Peyer's patch (tissue), 4 donors: ENCODE data around the gene NASP. TPM values are rescaled to one million over a fixed set of nuclear protein-coding genes. Genes with fewer than 3 reads are reported as not detected.
A peak's percentile ranks its signal among the peaks of the same experiment; 100 is the strongest.

Experiments
- DNase-seq, 3 donors: peaks; one replicate each; pipeline ENCODE4 v3.0.0-alpha.2; 2017 to 2019
- H3K27ac ChIP-seq, 4 donors: fragments of 200-600 bp; sonication (generic); one replicate each; pipeline ENCODE4 v1.5.1; 2016 to 2019
- H3K27me3 ChIP-seq, 2 donors: fragments of 200-600 bp; sonication (generic); one replicate each; pipeline ENCODE4 v1.5.1; 2019
- H3K36me3 ChIP-seq, 3 donors: fragments of 200-600 bp; sonication (generic); one replicate each; pipeline ENCODE4 v1.5.1; 2016 to 2019
- H3K4me1 ChIP-seq, 4 donors: fragments of 200-600 bp; sonication (generic); one replicate each; pipeline ENCODE4 v1.5.1; 2016 to 2019
- H3K4me3 ChIP-seq, 4 donors: fragments of 200-600 bp; sonication (generic); 1 replicate in 3 of 4; 2 replicates in 1 of 4; pipeline ENCODE4 v1.5.1; 2016 to 2019; ENCODE audit warnings: mild to moderate bottlenecking in 1 of 4
- H3K9me3 ChIP-seq, 4 donors: fragments of 200-600 bp; sonication (generic); one replicate each; pipeline ENCODE4 v1.5.1; 2016 to 2019; ENCODE audit warnings: mild to moderate bottlenecking in 1 of 4
- CTCF ChIP-seq, 6 experiments: fragments of 450-650 bp in 4 of 6; fragments of 200-600 bp in 2 of 6; sonication (generic) in 1 of 6; IDR thresholded peaks; one replicate each; pipeline ENCODE4 v1.5.1; 2017 to 2019; ENCODE audit warnings: antibody characterized with exemption in 6 of 6, mild to moderate bottlenecking in 3 of 6, moderate library complexity in 1 of 6
- POLR2A ChIP-seq, 2 donors: fragments of 450-650 bp; IDR thresholded peaks; one replicate each; pipeline ENCODE4 v1.5.1; 2017; ENCODE audit warnings: antibody characterized with exemption in 2 of 2, mild to moderate bottlenecking in 2 of 2, moderate library complexity in 2 of 2
- total RNA-seq, 4 donors: library from RNA; depleted of rRNA; stranded (reverse); fragments of >200 nt; gene quantifications; one replicate each; pipeline ENCODE4 v1.1.0, GENCODE V29; 2016

NASP gene
- total RNA-seq, 4 donors from 2014 or later = 31.3 to 194 (median 63.8) TPM

DNA sequence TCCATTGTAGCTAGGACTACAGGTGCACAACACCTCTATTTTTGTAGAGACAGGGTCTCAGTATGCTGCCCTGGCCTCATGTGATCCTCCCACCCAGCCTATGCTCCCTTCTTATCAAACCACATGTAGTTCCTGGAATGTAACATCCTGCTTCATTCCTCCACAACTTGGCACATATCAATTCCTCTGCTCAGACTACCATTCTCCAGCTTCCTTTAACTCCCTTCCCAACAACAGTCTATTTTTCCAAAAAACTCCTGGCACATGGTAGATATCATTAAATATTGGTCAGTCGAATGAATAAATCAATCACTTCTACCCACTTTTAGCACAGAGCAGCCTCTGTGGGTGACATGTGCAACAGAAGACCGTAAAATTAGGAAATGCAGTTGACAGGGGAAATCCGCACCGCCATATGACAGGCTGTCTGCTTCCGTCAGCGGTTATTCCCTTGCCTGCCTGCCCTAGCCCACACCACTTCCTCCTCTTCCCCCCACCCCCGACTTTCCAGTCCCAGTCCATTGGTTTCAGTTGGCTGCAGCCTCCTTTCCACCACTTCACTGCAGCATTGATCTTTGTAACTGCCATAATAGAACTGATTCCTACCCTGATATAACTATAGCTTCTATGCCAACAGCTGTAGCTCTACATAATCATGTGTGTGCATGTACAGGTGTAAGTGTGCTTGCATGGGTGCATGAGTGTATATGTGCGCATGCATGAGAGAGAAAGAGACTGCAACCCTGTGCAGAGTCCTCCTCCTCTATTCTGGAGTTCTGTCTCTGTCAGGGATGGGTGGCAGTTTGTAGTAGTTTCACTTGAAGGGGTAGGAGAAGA is 40.0 kb upstream of the NASP start:
- H3K4me1 ChIP-seq = peaks cover 0 to 42% (median 14%) of the 10 kb centered on the region in 4 donors
- no peaks in the 10 kb centered on the region for H3K9me3 ChIP-seq
- peak overlapping the region; percentile 48 to 79 (median 56) for H3K27ac ChIP-seq
- TF ChIP-seq POLR2A (IDR thresholded peaks at IDR 0.05) (no peak), CTCF (IDR thresholded peaks at IDR 0.05) (no peak)
- no peaks in the 10 kb centered on the region for H3K36me3 ChIP-seq
- H3K27me3 ChIP-seq = no peaks in the 10 kb centered on the region
- peak; percentile 70 to 89 (median 80) for DNase-seq
- H3K4me3 ChIP-seq = no peak overlapping the region

- Histone ChIP-seq H3K9me3 (no peaks in the 10 kb centered on the region), H3K36me3 (no peaks in the 10 kb centered on the region), H3K27me3 (no peaks in the 10 kb centered on the region), H3K27ac (peak overlapping the region; percentile 2 to 79 (median 60)), H3K4me3 (no peak overlapping the region), H3K4me1 (peaks cover 0 to 42% (median 14%) of the 10 kb centered on the region in 4 donors)
- no peak for DNase-seq
- TF ChIP-seq CTCF (IDR thresholded peaks at IDR 0.05) = no peak
- no peak for TF ChIP-seq POLR2A (IDR thresholded peaks at IDR 0.05)
These were observed 39.3 kb upstream of the NASP start for GRCh38 chr1:45544530-45544929.

GRCh38 chr1:45545019-45545493 is 38.8 kb upstream of the NASP start:
- Histone ChIP-seq H3K9me3 (no peaks in the 10 kb centered on the region), H3K27me3 (no peaks in the 10 kb centered on the region), H3K36me3 (no peaks in the 10 kb centered on the region), H3K27ac (peak overlapping the region in 3 of 4 donors; percentile 39 to 60 (median 60)), H3K4me3 (no peak overlapping the region), H3K4me1 (peaks cover 0 to 45% (median 14%) of the 10 kb centered on the region in 4 donors)
- DNase-seq = no peak
- TF ChIP-seq CTCF (IDR thresholded peaks at IDR 0.05) (no peak), POLR2A (IDR thresholded peaks at IDR 0.05) (no peak)

GRCh38 chr1:45545553-45546310 is 38.1 kb upstream of the NASP start:
- no peak for DNase-seq
- peak overlapping the region in 3 of 4 donors; percentile 39 to 60 (median 60) for H3K27ac ChIP-seq
- H3K4me3 ChIP-seq = no peak overlapping the region

More at GRCh38 chr1:45545553-45546310, 38.1 kb upstream of the NASP start:
- H3K36me3 ChIP-seq = no peaks in the 10 kb centered on the region
- H3K27me3 ChIP-seq = no peaks in the 10 kb centered on the region
- no peaks in the 10 kb centered on the region for H3K9me3 ChIP-seq
- no peak for TF ChIP-seq POLR2A (IDR thresholded peaks at IDR 0.05)
- TF ChIP-seq CTCF (IDR thresholded peaks at IDR 0.05) = no peak
- H3K4me1 ChIP-seq = peaks cover 0 to 48% (median 14%) of the 10 kb centered on the region in 4 donors
